Suprapubic skin (tissue), 3 donors: Measurements from ENCODE around the gene SFXN5.

Experiments
- EP300 ChIP-seq: sonication (generic); formaldehyde crosslinking; IDR thresholded peaks from one replicate; pipeline ENCODE4 v1.6.1; 2017; ENCODE audit warnings: antibody characterized with exemption
- POLR2A ChIP-seq, 2 donors: fragments of 450-650 bp; IDR thresholded peaks; one replicate each; pipeline ENCODE4 v1.6.1; 2017; ENCODE audit warnings: antibody characterized with exemption in 2 of 2, mild to moderate bottlenecking in 2 of 2, moderate library complexity in 2 of 2
- TF ChIP-seq, protein P1 (sequence below), 2 donors: fragments of 200-600 bp in 1 of 2; fragments of 450-650 bp in 1 of 2; sonication (generic) in 1 of 2; IDR thresholded peaks; one replicate each; pipeline ENCODE4 v1.5.1; 2016 to 2019; ENCODE audit warnings: antibody characterized with exemption in 2 of 2, mild to moderate bottlenecking in 1 of 2, moderate library complexity in 1 of 2

- TF ChIP-seq, protein P1, sequence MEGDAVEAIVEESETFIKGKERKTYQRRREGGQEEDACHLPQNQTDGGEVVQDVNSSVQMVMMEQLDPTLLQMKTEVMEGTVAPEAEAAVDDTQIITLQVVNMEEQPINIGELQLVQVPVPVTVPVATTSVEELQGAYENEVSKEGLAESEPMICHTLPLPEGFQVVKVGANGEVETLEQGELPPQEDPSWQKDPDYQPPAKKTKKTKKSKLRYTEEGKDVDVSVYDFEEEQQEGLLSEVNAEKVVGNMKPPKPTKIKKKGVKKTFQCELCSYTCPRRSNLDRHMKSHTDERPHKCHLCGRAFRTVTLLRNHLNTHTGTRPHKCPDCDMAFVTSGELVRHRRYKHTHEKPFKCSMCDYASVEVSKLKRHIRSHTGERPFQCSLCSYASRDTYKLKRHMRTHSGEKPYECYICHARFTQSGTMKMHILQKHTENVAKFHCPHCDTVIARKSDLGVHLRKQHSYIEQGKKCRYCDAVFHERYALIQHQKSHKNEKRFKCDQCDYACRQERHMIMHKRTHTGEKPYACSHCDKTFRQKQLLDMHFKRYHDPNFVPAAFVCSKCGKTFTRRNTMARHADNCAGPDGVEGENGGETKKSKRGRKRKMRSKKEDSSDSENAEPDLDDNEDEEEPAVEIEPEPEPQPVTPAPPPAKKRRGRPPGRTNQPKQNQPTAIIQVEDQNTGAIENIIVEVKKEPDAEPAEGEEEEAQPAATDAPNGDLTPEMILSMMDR (IDR thresholded peaks at IDR 0.05) = no peak
- TF ChIP-seq POLR2A (IDR thresholded peaks at IDR 0.05) (no peak), EP300 (no peak)
Measured at GRCh38 chr2:72938455-72938854, 133.1 kb downstream of the SFXN5 start.
